GM19395 (cell line): Measurements from ENCODE around the gene ACAP3.

Source experiments
- ATAC-seq: cut with Tn5 transposase; IDR thresholded peaks from one replicate; pipeline ENCODE4 v1.9.1; 2021; ENCODE audit warnings: mild to moderate bottlenecking, moderate library complexity; ENCODE audit not compliant: unreplicated experiment

Gene ACAP3

DNA sequence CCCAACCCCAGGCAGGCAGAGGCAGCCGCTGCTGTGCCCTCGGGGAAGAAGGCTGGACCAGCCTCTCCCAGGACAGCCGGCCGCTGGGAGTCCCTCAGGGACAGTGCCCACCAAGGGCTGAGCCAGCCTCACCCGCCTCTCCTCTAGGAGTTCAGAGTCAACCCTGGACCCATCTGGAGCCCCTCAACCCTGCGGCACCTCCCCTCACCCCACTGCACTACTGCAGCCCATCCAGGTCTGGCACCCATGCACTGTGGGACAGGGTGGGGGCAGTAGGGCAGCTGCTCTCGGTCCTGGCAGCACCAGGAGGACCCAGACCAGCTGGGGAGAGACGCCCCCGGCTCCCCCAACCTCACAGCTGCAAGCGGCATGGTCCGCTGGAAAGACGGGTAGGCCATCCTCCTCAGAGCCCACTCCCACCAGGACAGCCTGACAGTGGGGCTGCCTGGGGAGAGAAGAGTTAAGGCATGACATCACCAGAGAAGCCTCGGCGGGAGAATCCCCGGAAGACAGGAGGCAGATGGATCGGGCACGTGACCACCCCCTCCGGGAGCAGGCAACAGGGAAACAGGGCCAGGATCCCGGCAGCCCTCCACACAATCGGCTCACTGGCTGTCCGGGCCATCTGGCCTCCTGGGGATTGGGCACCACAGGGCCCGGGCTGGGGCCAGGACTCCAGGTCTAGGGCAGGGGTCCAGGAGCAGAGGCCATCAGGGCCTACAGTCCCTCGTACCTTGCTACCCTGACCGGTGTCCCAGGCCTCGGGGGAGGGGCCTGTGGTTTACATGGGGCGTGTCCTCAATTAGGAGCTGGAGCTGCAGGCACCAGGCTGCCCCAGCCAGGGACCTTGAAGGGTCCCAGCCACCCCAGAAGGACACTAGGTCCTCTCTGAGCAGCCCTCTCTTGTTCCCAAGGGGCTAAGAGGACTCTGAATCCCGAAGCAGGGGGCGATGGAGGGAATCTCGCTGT is 3.1 kb downstream of the ACAP3 start:
- ATAC-seq = no peak

DNA sequence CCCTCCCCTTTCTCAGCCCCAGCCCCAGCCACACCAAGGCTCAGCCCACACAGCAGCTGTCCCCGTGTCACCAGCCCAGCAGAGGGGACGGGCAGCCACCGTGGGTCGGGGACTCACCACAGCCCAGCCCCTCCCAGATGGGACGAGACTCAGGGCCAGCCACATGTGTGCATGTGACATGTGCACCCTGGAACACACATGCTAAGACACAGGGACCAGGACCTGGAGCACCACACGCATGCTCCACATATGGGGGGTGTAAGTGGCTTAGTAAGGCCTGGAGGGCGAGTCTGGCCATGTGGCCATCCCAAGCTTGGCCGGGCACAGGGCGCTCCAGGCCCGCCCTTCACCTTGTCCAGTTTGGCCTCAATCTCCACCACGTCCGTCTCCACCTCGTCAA is 4.0 kb downstream of the ACAP3 start:
- ATAC-seq = no peak

DNA sequence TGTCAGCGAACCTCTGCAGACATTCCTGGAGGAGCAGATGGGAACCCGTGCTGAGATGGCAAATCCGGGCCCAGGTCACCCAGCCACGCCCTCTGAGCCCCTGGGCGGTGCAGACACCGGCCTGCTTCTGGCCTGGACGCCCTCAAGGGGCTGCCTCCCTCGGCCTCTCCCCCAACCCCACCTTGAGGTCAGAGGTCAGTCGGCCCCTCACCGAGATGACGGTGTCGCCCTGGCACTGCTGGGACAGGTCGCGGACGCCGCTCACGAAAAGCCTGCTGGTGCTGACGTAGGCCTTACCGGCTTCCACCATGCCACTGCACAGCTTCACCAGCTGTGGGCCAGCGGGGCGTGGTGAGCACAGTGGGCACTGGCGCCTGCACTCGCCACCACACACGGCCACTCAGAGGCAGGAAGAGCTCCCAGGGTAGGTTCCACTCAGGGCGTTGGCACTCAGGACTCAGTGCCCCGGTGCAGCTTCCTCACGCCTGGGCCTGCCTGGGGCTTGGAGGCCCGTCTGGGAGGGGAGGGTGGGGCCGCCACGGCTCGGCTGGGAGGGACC is 4.7 kb downstream of the ACAP3 start:
- no peak for ATAC-seq

DNA sequence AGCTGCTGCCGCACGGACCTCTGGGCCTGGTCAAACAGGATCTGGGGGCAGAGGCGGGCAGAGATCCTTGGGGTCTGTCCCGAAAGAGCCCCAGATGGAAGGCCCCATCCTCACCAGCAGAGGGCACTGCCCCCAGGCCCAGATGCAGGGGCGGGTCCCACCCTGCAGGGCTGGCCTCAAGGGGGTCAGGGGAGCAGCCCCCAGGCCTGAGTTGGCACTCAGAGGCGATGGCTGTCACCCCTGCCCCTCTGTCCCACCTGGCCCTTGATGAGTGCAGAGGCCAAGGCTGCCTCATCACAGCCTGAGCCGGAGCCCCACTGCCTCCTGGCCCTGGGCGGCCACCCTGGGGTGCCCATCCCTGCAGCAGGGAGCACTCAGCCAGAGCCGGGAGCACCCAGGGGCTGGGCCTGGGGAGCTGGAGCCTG is 5.7 kb downstream of the ACAP3 start:
- ATAC-seq = no peak

DNA sequence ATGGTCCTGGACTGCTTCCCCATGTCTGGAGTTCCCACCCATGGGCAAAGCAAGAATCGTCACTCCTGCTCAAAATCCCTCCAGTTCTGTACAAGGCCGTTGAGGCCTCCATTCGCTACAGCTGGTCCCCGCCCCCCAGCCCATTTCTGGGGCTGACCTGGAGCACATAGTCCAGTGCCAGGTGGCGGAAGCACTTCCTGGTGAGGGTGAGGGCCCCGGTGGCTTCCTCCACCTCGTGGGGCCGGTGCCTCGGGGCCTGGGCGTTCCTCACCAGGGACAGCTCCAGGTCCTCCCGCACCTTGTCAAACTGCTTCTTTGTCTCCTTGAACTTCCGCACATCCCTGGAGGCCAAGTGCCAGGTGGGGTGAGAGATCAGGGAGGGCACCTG is 7.4 kb downstream of the ACAP3 start:
- ATAC-seq = no peak

DNA sequence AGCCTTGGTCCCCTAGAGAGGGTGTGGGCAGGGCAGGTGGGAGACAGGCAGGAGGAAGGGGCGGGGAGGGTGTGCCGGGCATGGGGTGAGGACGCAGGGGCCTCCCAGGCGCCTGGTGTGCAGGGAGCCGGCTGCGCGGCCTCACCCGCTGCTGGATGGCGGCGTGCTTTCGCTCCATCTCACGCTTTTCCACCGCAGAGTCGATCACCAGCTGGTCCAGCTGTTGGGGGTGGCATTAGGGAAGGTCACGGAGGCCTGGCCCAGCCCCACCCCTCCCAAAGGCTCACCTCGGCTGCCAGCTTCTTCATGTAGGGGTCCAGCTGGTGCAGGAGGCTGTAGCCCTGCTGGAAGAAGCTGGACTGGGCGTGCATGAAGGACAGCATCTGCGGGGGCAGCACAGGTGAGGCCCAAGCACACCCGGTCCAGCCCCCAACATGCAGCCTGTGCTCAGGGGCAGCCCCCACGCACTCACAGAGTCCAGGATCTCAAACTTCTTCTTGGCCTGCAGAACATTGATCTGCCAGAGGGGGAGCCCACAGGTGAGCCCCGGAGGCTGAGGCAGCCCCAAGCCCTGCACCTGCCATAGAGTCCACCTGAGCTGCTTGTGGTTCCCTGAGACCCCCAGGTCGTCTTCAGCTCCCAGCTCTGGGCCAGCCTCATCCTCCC is 7.9 kb downstream of the ACAP3 start:
- no peak for ATAC-seq

DNA sequence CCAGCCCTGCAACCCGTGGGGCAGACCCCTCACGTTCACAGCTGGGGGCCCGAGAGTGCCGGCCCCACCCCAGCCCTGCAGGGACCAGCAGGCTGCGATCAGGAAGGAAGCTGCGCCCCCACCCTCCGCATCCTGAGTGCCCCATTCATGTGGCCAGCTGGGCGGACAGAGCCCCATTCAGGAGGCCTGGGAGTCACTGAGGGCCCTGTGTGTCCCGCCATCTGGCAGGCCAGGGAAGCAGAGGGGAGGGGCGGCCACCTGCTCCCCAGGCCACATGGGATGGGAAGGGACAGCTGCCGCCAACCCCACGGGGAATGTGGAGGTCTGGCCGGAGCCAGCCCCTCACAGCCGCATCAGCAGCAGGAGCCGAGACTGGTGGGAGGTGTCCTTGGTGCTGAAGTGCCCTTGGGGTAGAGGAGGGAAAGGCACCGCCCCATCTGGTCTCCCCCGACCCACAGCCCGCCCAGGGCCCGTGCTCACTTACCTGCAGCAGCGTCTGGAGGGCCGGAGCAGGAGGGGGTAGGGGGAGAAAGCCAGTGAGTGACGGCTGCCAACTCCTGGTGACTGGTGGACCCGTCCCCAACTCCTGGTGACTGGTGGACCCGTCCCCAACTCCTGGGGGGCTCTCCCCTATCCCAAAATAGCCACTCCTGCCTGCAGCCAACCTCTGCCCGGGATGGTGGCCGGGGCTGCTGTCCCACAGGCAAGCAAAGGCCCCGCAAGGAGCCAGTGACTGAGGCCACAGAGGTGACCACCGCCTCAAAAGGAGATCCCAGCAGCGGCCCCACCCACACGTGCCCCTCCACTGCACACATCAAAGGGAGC is 8.7 kb downstream of the ACAP3 start:
- no peak for ATAC-seq

DNA sequence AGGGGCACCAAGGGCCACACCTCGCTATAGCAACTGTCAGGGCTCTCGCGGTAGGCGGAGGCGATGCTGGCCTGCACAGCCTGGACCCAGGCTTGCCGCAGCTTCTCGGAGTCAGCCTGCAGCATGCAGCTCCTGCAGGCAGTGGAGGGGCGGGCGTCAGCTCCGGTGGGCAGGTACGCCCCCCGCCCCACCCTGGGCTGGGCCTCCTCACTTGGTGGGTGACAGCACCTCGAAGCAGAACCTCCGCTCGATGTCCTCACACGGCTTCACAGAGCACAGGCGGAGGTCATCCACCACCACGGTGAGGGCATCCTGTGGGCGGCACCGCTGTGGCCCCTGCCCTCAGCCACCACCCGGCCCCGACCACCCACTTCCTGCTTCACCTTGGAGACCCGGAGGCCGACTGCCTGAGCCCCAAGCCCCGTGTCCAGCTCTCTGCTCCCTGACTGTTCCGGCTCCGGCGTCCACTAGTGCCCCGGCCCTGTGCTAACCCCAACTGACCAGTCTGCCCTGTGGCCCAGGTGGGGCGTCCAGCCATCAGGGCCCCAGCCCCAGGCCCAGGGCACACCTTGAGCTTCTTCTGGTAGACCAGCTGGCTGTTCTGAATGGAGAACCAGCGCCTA is 9.8 kb downstream of the ACAP3 start:
- no peak for ATAC-seq

DNA sequence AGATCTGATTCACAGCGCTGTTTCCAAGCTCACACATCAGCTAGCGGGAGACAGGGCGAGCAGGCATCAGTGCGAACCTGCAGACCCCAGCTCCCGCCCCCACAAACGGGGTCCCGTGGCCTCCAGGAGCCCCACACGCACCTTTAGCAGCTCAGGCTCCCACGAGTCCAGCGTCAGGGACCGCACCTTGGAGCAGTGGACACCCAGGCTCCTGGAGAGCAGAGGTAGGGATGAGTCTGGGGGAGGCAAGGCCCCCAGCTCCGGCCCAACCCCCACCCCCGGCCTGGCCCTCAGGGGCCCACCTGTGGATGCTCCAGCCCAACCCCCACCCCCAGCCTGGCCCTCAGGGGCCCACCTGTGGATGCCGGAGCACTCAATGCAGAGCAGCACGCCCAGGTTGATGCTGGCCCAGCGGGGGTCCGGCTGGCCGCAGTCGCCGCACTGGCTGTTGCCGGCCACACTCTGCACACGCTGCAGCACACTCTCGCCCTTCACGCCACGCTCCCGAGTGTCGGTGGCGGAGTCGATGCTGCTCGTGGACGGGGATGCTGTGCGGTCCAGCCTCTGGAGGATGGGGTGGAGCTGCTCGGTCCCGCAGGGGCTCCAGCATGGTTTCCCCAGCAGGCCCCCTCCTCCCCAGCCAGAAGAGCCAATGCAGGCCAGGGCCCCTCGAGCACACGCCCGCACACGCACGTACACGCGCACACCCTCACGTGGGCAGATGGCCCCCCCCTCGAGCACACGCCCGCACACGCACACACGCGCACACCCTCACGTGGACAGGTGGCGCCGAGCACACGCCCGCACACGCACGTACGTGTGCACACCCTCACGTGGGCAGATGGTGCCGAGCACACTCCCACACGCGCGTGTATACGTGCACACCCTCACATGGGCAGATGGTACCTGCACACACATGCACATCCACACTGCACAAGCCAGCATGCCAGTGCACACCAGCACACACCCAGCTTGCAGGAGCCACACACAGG is 11.4 kb downstream of the ACAP3 start:
- no peak for ATAC-seq

DNA sequence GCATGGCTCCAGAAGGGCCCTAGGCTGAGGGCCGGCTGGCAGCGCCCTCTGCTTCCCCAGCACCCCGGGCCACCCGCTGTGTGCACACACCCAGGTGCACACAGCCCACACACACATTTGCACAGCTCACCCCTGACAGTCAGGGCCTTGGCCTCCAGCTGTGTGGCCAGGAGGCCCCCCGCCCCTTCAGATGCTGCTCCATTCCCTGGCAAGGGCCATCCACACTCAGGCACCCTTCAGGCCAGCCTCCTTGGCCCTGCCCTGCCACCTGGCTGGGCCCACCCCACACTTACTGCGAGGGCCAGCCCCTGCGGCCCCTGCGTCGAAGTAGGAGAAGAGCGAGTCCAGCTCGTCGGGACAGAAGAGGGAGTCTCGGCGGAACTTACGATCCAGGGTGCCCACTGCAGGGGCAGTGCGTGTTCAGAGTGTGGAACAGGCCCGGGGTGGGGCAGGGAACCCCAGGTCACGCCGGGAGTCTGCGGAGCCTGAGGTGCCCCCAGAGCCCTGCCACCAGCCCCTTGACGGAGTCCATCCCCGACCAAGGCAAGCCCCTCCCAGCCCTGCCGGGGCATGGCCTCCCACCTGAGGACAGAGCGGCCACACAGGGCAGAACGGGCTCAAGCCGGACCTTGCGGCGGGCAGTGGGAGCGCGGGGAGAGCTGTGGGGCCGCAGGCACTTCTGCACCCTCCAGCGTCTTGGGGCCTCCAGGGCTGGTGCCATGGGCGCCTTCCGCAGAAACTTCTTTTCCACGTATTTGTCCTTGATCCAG is 12.4 kb downstream of the ACAP3 start:
- no peak for ATAC-seq

DNA sequence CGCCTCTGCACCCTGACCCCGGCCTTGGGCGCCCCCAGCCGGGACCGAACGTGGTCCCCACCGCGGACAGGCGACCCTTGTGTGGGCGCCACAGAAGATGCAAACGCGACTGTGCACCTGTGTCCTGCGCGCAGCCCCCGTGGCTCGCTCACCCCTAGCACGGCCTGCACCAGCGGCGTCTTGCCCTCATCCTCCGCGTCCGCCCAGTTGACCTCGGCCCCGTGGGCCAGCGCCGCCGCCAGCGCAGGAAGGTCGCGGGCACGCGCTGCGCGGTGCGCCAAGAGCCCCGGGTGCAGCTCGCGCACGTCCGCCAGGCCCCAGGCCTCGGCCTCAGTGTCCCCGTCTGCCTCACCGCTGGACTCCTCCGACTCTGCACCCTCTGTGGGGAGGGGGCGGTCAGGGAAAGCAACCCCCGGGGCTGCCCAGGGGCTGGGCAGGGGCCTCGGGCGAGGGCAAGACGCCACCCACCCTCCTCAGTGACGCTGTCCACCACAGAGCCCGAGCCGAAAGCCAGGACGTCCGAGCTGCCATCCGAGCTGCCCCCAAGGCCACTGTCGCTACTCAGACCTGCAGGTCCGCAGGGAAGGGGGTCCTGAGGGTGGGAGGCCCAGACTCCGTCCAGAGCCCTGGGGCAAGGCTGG is 13.4 kb downstream of the ACAP3 start:
- no peak for ATAC-seq

DNA sequence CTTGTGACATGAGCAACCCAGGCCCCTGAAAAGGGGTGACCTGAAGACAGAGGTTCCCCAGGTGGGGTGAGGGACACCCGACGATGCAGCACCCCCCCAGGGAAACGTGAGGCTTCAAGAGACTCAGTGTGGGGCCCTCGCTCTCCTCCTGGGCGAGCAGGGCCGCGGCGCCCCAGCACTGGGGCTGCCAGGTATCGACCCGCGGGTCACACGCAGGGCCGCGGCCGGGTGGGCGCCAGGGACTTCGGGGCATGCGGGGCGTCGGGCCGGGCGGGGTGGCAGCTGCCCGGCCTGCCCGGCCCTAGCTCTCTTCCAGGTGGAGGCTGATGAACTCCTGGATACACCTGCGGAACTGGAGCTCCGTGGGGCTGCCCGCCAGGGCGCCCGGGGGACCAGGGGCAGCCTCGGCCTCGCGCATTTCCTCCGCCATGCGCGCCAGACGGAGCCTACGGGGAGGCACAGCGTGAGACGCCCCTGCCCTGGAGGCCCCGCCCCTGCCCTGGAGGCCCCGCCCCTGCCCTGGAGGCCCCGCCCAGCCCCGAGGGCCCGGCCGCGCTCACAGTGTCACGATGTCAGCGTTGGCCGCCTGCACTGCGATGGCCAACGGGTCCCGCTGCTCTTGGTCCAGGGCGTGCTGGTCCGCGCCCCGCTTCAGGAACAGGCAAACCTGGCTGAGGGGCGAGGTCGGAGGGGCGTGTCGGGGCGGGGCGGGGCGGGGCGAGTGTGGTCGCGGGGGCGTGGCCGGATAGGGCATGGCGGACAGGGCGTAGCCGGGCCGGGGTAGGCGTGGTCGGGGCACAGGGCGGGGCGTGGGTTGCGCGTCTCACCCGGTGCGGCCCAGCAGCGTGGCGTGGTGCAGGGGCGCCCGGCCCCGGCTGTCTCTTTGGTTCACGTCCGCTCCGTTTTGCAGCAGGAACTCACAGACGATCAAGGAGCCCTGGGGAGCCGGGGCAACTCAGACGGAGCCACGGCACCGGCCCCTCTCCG is 14.2 kb downstream of the ACAP3 start:
- no peak for ATAC-seq

DNA sequence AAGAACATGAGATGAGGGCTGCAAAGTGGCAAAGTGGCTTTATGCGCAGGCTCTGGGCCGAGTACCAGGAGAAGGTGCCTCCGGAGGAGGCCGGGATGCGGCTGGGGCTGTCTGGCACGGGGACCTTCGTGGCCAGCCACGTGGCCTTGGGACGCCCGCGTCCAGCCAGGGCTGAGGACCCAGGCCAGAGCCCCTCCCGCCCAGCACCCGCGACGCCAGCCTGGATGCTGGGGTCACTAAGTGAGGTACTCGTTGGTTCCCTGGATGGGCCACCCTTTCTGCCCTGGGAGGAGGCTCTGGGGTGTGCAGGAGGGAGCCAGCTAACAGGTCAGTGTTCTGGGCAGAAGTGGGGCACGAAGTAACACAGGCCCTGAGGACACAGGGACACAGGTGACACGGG is 14.9 kb downstream of the ACAP3 start:
- no peak for ATAC-seq

DNA sequence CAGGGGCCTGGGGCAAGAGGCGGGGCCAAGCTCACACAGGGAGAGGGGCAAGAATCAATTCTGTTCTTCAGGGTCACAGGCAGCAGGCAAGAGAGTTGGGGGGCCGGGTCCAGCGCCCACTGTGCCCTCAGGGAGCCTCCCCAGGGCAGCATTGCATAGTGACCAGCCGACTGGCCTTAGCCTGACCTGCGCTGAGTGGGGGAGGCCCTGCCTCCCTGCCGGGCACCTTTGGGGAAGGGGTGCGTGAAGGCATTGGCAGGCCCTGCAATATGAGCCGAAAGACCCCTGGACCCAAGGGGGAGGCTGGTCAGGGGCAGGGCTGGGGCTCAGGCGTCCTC is 15.3 kb downstream of the ACAP3 start:
- ATAC-seq = no peak

DNA sequence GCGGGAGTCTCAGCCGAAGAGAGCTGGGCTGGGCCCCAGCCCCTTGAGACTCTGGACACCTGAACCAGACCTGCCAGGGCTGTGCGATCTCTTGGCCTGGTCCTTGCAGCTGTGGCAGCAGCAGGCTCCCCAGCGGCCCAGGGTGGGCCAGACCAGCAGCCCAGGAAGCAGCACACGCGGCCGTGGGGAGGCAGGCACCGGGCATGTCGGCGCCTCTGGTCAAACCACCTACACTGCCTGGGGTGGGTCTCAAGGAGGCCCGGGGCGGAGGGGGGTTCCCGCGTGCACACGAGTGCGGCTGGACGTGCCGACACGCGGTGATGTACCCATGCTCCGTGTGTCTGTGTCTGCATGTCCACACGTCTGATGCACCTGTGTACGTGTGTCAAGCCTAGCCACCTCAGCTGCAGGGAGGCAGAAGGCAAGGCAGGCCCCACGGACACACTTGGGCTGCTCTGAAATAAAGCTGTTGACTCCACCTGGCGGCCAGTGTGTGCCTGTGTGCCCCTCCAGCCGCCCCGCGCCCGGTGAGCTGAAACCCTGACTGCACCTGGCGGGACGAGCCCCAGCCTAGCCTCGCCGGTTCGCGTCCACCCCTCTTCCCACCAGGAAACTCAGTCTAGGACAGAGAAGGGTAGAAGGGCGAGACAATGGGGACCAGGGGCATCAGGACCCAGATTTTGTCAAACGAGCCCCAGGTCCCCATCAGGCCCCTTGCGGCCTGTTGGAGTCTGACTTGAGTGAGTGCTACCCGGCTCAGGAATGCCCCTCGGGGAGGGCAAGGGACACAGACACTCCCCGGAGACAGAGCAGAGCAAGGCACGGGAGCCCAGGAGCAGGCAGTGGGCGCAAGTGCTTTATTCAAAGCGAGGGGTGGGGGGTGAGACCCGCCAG is 15.9 kb downstream of the ACAP3 start:
- ATAC-seq = no peak

DNA sequence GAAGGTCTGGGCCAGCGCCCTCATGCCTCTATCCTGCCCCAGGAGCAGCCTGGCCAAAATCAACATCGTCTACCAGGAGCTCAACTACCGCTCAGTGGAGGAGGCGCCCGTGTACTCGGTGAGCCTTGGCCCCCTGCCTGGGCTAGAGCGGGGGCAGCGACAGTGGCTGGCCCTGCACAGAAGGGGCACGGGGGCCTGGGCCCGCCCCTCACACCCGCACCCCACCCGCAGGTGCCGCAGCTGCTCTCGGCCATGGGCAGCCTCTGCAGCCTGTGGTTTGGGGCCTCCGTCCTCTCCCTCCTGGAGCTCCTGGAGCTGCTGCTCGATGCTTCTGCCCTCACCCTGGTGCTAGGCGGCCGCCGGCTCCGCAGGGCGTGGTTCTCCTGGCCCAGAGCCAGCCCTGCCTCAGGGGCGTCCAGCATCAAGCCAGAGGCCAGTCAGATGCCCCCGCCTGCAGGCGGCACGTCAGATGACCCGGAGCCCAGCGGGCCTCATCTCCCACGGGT is 16.7 kb downstream of the ACAP3 start:
- no peak for ATAC-seq
